Left kidney (tissue), 2 donors: ENCODE data around the gene CHML. TPM values are rescaled to one million over a fixed set of nuclear protein-coding genes. Genes with fewer than 3 reads are reported as not detected.

ENCODE experiments used
- DNase-seq: peaks from one replicate; pipeline ENCODE4 v3.0.0-alpha.2; 2013
- polyA plus RNA-seq: library from polyadenylated mRNA; unstranded; fragments of 120-200 nt; gene quantifications from one replicate; pipeline ENCODE4 v1.2.1, GENCODE V29; 2013; ENCODE audit not compliant: insufficient read length

CHML gene
- polyA plus RNA-seq, 1 donor = 31.5 TPM

DNA sequence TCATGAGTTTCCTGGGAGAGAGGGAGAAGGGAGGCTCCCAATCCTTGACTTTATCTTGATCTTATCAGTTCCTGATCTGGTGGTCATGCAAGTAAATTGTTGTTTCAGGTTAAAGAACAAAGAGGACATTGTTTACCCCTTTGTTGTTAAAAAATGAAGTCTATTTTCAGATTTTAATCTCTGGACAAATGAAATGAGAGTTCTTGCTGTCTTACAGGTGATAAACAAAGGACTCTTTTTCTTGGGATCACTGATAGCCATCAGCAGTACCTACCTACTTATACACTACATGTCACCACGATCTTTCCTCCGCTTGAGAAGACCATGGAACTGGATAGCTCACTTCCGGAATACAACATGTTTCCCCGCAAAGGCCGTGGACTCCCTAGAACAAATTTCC lies 48.4 kb downstream of the CHML start:
- DNase-seq = no peak

DNA sequence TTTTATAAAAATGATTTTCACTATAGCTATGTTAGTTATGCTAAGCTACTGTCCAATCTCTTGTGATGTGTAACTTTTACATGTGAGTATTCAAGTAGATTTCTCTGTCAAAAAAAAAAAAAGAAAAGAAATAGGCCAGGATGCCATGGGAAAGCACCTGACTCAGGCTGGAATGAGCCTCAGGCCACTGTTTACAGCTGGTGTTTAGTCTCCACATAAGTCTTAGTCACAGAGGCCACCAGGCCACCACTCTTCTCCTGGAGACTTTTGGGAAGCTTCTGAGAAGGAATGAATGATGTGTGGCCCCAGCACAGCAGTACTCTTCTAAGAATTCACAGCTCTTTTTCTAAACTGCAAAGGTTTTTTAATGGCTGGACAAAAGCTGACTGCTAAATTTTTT lies 48.9 kb downstream of the CHML start:
- DNase-seq = no peak

GRCh38 chr1:241590719-241591118 lies 49.5 kb downstream of the CHML start:
- no peak for DNase-seq

Other genes with a start within 250 kb of the CHML start
- gene FH, start 120.6 kb downstream of the CHML start, polyA plus RNA-seq = 112 TPM
- 27.9 TPM for gene KMO, start 108.0 kb downstream of the CHML start, polyA plus RNA-seq
- 44.3 TPM for gene OPN3, start within 50 bp of the CHML start, polyA plus RNA-seq
- 0.58 TPM for gene WDR64, start 11.9 kb upstream of the CHML start, polyA plus RNA-seq
- 18.4 TPM for gene EXO1, start 207.8 kb upstream of the CHML start, polyA plus RNA-seq